Natural killer cell treated with Interleukin-12 subunit alpha and Interleukin-12 subunit beta and Interleukin-15 and Interleukin-18, amount 100 ng/mL, for 72 hours (primary cell): ENCODE data around the gene NTM. TPM values are rescaled to one million over a fixed set of nuclear protein-coding genes. Genes with fewer than 3 reads are reported as not detected.
"Not testable (repeated sequence)": the region's sequence is repeated elsewhere in the genome, so short reads cannot be mapped to it uniquely, and the experiment has no call there.

Experiments
- ATAC-seq, 2 donors: fragments of 150-1000 bp; cut with Tn5 transposase in 1 of 2; sonication (Bioruptor Pico), chemical (Tn5 transposase) in 1 of 2; 2 replicates each; pipeline ENCODE4 v1.10.0; 2021
- DNase-seq: peaks from one replicate; pipeline ENCODE4 v3.0.0; 2022; ENCODE audit warnings: low spot score
- H3K27ac Mint-ChIP-seq, 2 donors: 1 replicate in 1 of 2; 2 replicates in 1 of 2; pipeline ENCODE4 v1.8.0; 2022; ENCODE audit warnings: mixed read lengths in 2 of 2, mild to moderate bottlenecking in 1 of 2, moderate library complexity in 1 of 2
- H3K27me3 Mint-ChIP-seq, 2 donors: 1 replicate in 1 of 2; 2 replicates in 1 of 2; pipeline ENCODE4 v1.8.0; 2022; ENCODE audit warnings: mixed read lengths in 2 of 2
- H3K36me3 Mint-ChIP-seq: one replicate; pipeline ENCODE4 v1.8.0; 2022; ENCODE audit warnings: mixed read lengths
- H3K4me1 Mint-ChIP-seq, 2 donors: 1 replicate in 1 of 2; 2 replicates in 1 of 2; pipeline ENCODE4 v1.8.0; 2022; ENCODE audit warnings: low read depth in 2 of 2, mixed read lengths in 2 of 2, mild to moderate bottlenecking in 1 of 2
- H3K4me3 Mint-ChIP-seq: one replicate; pipeline ENCODE4 v1.8.0; 2022; ENCODE audit warnings: mixed read lengths
- H3K9me3 Mint-ChIP-seq: 2 replicates; pipeline ENCODE4 v1.8.0; 2022; ENCODE audit warnings: mixed read lengths
- total RNA-seq, 2 donors: library from RNA; stranded (reverse); gene quantifications; one replicate each; pipeline ENCODE4 v1.2.3, GENCODE V29; 2022

Gene NTM
- not detected for total RNA-seq

GRCh38 chr11:131370090-131370751, at the start of gene NTM:
Gene NTM, plus strand, starts transcription at chr11:131370615.
- Mint-ChIP-seq H3K4me1 (no peaks in the 10 kb centered on the region), H3K4me3 (no peak within 1 kb of the TSS), H3K27me3 (peaks cover 2 to 6% of the 10 kb centered on the region in 2 donors), H3K36me3 (no peaks in the 10 kb centered on the region), H3K27ac (no peak within 1 kb of the TSS), H3K9me3 (no peaks in the 10 kb centered on the region)
- ATAC-seq: no peak
- no peak for DNase-seq

- ATAC-seq (no peak), DNase-seq (no peak)
- Mint-ChIP-seq H3K36me3 (no peaks in the 10 kb centered on the region), H3K27ac (no peak overlapping the region), H3K4me3 (no peak overlapping the region), H3K27me3 (no peaks in the 10 kb centered on the region), H3K9me3 (peaks cover 5% of the 10 kb centered on the region), H3K4me1 (no peaks in the 10 kb centered on the region)
Observed at GRCh38 chr11:131324921-131325570, 45.4 kb upstream of the NTM start.

- no peaks in the 10 kb centered on the region for H3K36me3 Mint-ChIP-seq
- peaks cover 4% of the 10 kb centered on the region for H3K9me3 Mint-ChIP-seq
- no peak overlapping the region for H3K27ac Mint-ChIP-seq
- no peaks in the 10 kb centered on the region for H3K27me3 Mint-ChIP-seq
- no peak for ATAC-seq
- no peak for DNase-seq
- H3K4me1 Mint-ChIP-seq: no peaks in the 10 kb centered on the region
- H3K4me3 Mint-ChIP-seq: no peak overlapping the region
Observed at GRCh38 chr11:131326829-131327228, 43.6 kb upstream of the NTM start.

GRCh38 chr11:131327421-131327820, 43.0 kb upstream of the NTM start:
- peaks cover 4% of the 10 kb centered on the region for H3K9me3 Mint-ChIP-seq
- H3K4me3 Mint-ChIP-seq: no peak overlapping the region
- no peak for DNase-seq
- H3K36me3 Mint-ChIP-seq: no peaks in the 10 kb centered on the region
- H3K27ac Mint-ChIP-seq: no peak overlapping the region
- no peaks in the 10 kb centered on the region for H3K27me3 Mint-ChIP-seq
- no peaks in the 10 kb centered on the region for H3K4me1 Mint-ChIP-seq
- ATAC-seq: no peak

- H3K36me3 Mint-ChIP-seq: no peaks in the 10 kb centered on the region
- no peaks in the 10 kb centered on the region for H3K4me1 Mint-ChIP-seq
- H3K4me3 Mint-ChIP-seq: no peak overlapping the region
- DNase-seq (no peak), ATAC-seq (no peak)
- H3K9me3 Mint-ChIP-seq: peaks cover 4% of the 10 kb centered on the region
- H3K27me3 Mint-ChIP-seq: no peaks in the 10 kb centered on the region
- H3K27ac Mint-ChIP-seq: no peak overlapping the region
Observed at GRCh38 chr11:131328843-131329242, 41.6 kb upstream of the NTM start.

GRCh38 chr11:131331010-131331409, 39.4 kb upstream of the NTM start:
- Mint-ChIP-seq H3K27ac (no peak overlapping the region), H3K4me1 (no peaks in the 10 kb centered on the region), H3K36me3 (no peaks in the 10 kb centered on the region), H3K27me3 (no peaks in the 10 kb centered on the region), H3K4me3 (no peak overlapping the region), H3K9me3 (peaks cover 7% of the 10 kb centered on the region)
- DNase-seq: no peak
- ATAC-seq: no peak

GRCh38 chr11:131331546-131331945, 38.9 kb upstream of the NTM start:
- Mint-ChIP-seq H3K9me3 (peaks cover 7% of the 10 kb centered on the region), H3K27me3 (no peaks in the 10 kb centered on the region), H3K27ac (no peak overlapping the region), H3K4me3 (no peak overlapping the region), H3K4me1 (no peaks in the 10 kb centered on the region), H3K36me3 (no peaks in the 10 kb centered on the region)
- no peak for ATAC-seq
- no peak for DNase-seq

GRCh38 chr11:131334601-131335000, 35.8 kb upstream of the NTM start:
- H3K9me3 Mint-ChIP-seq: peaks cover 8% of the 10 kb centered on the region
- DNase-seq (no peak), ATAC-seq (no peak)
- H3K27me3 Mint-ChIP-seq: no peaks in the 10 kb centered on the region
- H3K27ac Mint-ChIP-seq: no peak overlapping the region
- H3K36me3 Mint-ChIP-seq: no peaks in the 10 kb centered on the region
- H3K4me1 Mint-ChIP-seq: no peaks in the 10 kb centered on the region
- H3K4me3 Mint-ChIP-seq: no peak overlapping the region

- H3K27me3 Mint-ChIP-seq, DNase-seq, ATAC-seq, H3K4me1 Mint-ChIP-seq, H3K27ac Mint-ChIP-seq, H3K36me3 Mint-ChIP-seq, H3K9me3 Mint-ChIP-seq, H3K4me3 Mint-ChIP-seq: not testable (repeated sequence)
Observed at GRCh38 chr11:131341900-131342299, 28.5 kb upstream of the NTM start.

- not testable (repeated sequence) for H3K4me1 Mint-ChIP-seq, H3K4me3 Mint-ChIP-seq, H3K27me3 Mint-ChIP-seq, H3K9me3 Mint-ChIP-seq, H3K36me3 Mint-ChIP-seq, DNase-seq, ATAC-seq, H3K27ac Mint-ChIP-seq
Observed at GRCh38 chr11:131342442-131342841, 28.0 kb upstream of the NTM start.

GRCh38 chr11:131345406-131345805, 25.0 kb upstream of the NTM start:
- H3K4me3 Mint-ChIP-seq: no peak overlapping the region
- ATAC-seq (no peak), DNase-seq (no peak)
- H3K4me1 Mint-ChIP-seq: no peaks in the 10 kb centered on the region
- H3K27me3 Mint-ChIP-seq: no peaks in the 10 kb centered on the region
- H3K36me3 Mint-ChIP-seq: no peaks in the 10 kb centered on the region
- H3K9me3 Mint-ChIP-seq: no peaks in the 10 kb centered on the region
- H3K27ac Mint-ChIP-seq: no peak overlapping the region

- Mint-ChIP-seq H3K27me3 (no peaks in the 10 kb centered on the region), H3K36me3 (no peaks in the 10 kb centered on the region), H3K4me3 (no peak overlapping the region), H3K27ac (no peak overlapping the region), H3K9me3 (peaks cover 6% of the 10 kb centered on the region), H3K4me1 (no peaks in the 10 kb centered on the region)
- no peak for DNase-seq
- ATAC-seq: no peak
Observed at GRCh38 chr11:131349368-131350086, 20.9 kb upstream of the NTM start.

GRCh38 chr11:131350872-131351271, 19.5 kb upstream of the NTM start:
- H3K4me3 Mint-ChIP-seq: no peak overlapping the region
- ATAC-seq (no peak), DNase-seq (no peak)
- H3K36me3 Mint-ChIP-seq: no peaks in the 10 kb centered on the region
- H3K27ac Mint-ChIP-seq: no peak overlapping the region
- no peaks in the 10 kb centered on the region for H3K27me3 Mint-ChIP-seq
- H3K9me3 Mint-ChIP-seq: peaks cover 9% of the 10 kb centered on the region
- H3K4me1 Mint-ChIP-seq: no peaks in the 10 kb centered on the region

GRCh38 chr11:131351848-131352247, 18.6 kb upstream of the NTM start:
- no peak overlapping the region for H3K4me3 Mint-ChIP-seq
- ATAC-seq: no peak
- no peak overlapping the region for H3K27ac Mint-ChIP-seq
- peaks cover 0 to under 1% of the 10 kb centered on the region in 2 donors for H3K27me3 Mint-ChIP-seq
- no peaks in the 10 kb centered on the region for H3K36me3 Mint-ChIP-seq
- peaks cover 9% of the 10 kb centered on the region for H3K9me3 Mint-ChIP-seq
- no peak for DNase-seq
- H3K4me1 Mint-ChIP-seq: no peaks in the 10 kb centered on the region
